ENCODE data around the gene OLFM4. TPM values are rescaled to one million over a fixed set of nuclear protein-coding genes. Genes with fewer than 3 reads are reported as not detected.

Gene OLFM4
- total RNA-seq, 1 donor from 2014 or later: not detected

DNA sequence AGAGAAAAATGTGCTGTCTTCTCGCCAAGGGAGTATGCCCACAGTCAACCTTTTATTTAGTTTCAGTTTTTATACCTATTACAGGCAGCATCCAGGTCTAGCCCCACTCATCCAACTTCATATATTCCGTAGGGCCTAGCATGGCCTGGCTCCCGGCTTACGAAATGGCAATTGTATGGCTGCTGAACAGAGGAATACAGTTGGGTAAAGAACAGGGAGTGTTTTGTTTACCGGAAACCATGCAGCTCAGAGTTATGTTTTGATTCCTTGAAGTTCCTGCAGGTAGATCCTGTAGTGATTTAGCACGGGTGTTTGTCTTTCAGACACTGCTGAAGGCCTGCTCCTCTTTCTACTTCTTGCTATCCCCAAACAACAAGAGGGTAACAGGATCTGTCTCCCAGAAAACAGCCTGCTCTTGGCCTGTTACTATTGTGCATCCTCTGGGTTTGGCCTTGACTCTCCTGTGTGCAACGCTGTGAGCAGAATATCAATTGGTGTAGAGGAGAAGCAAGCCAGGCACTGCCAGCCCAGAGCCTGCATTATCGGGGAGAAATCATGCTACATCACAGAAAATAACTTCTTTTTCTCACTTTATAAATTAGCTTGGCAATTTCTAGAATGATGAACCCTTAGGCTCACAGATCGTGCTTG is 32.4 kb downstream of the OLFM4 start:
- DNase-seq (no peak), ATAC-seq (no peak)

DNA sequence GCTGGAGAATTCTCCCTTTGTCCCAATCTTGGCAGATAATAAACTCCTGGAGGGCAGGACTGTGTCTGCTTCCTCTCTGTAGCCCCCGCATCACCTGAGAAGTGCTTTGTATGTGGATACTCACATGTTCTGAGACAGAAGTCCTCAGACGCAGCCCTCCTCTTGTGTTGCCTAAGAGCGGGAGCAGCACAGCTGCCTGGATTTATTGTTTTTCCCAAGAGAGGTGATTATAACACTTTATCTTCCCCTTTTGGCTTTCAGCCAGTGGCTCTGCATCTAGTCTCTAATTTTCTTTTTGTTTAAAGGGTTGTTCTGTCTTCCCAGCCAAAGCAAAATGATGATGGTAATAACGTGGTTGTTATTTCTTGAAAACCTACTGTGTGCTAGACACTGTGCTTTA is 36.1 kb downstream of the OLFM4 start:
- no peak for DNase-seq
- Histone ChIP-seq H3K36me3 (no peaks in the 10 kb centered on the region), H3K4me3 (no peak overlapping the region), H3K9me3 (no peaks in the 10 kb centered on the region), H3K27ac (no peak overlapping the region), H3K27me3 (no peaks in the 10 kb centered on the region), H3K4me1 (no peaks in the 10 kb centered on the region)
- TF ChIP-seq, protein P1, sequence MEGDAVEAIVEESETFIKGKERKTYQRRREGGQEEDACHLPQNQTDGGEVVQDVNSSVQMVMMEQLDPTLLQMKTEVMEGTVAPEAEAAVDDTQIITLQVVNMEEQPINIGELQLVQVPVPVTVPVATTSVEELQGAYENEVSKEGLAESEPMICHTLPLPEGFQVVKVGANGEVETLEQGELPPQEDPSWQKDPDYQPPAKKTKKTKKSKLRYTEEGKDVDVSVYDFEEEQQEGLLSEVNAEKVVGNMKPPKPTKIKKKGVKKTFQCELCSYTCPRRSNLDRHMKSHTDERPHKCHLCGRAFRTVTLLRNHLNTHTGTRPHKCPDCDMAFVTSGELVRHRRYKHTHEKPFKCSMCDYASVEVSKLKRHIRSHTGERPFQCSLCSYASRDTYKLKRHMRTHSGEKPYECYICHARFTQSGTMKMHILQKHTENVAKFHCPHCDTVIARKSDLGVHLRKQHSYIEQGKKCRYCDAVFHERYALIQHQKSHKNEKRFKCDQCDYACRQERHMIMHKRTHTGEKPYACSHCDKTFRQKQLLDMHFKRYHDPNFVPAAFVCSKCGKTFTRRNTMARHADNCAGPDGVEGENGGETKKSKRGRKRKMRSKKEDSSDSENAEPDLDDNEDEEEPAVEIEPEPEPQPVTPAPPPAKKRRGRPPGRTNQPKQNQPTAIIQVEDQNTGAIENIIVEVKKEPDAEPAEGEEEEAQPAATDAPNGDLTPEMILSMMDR (IDR thresholded peaks at IDR 0.05): no peak
- no peak for ATAC-seq
- intact Hi-C loops (cut with DNase I): no loop called here

More for the DNA sequence above, 32.4 kb downstream of the OLFM4 start:
- intact Hi-C loops (cut with DNase I): no loop called here
- TF ChIP-seq, protein P1 (IDR thresholded peaks at IDR 0.05): no peak
- Histone ChIP-seq H3K4me3 (no peak overlapping the region), H3K9me3 (no peaks in the 10 kb centered on the region), H3K27me3 (no peaks in the 10 kb centered on the region), H3K36me3 (no peaks in the 10 kb centered on the region), H3K27ac (no peak overlapping the region), H3K4me1 (no peaks in the 10 kb centered on the region)

DNA sequence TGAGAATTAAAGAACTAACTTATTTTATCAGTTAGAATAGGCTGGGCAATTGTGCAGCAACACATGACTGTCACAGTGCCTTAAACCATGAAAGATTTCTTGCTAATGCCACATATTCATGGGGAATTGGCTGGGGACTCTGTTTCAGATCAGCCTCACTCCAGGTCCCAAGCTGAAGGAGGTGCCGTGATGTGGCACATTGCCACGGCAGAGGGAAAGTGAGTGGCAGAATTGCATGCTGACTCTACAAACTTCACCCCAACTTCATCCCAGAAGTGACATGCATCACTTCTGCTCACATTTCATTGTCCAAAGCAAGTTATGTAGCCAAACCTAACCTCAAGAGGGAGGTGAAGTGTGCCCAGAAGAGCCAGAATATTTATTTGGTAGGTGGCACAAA is 37.8 kb downstream of the OLFM4 start:
- Histone ChIP-seq H3K36me3 (no peaks in the 10 kb centered on the region), H3K4me3 (no peak overlapping the region), H3K9me3 (no peaks in the 10 kb centered on the region), H3K4me1 (no peaks in the 10 kb centered on the region), H3K27me3 (no peaks in the 10 kb centered on the region), H3K27ac (no peak overlapping the region)
- no peak for DNase-seq
- intact Hi-C loops (cut with DNase I): no loop called here
- no peak for ATAC-seq
- TF ChIP-seq, protein P1 (IDR thresholded peaks at IDR 0.05): no peak

DNA sequence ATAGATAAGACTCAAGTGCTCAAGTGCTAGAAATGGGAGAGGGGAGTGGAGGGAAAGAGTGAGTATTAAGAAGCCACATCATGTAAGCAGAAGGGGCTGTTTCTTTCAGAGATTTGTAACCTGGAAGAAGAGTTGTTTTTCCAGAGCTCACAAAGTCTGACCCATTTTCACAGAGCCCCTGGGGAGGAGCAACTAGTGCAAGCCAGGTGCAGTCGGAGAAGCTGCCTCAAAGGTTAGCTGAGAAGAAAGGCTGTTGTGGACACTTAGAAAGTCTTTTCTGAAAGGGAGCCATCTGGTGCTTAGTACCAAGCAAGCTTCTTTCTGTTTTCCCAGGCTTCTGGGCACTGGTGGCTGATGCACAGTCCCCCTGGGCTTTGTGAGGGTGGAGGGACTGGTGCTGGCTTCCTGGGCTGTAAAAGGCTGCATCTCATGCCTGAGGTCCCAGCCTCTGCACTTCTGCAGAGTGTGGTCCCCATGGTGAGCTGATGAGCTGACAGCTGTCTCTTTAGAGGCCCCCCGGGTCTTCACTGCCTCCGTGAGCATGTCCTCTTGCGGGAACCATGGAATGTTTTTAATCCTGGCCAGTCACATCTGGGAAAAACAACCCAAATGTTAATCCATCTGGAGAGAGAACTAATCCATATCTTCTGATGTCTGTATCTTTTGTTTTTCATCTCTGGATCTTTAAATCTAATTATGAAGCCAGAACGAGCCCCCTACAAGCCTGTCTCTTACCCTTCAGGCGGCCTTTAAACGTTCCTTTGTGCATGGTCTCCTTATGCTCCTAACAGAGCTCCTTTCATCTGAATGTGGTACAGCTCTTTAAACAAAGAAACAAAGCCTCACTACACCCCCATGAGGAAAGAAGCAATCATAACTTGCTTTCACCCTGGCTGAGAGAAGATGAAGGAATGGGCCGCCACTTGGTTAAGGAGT is 40.2 kb downstream of the OLFM4 start:
- Histone ChIP-seq H3K4me3 (no peak overlapping the region), H3K27me3 (no peaks in the 10 kb centered on the region), H3K36me3 (no peaks in the 10 kb centered on the region), H3K27ac (no peak overlapping the region), H3K4me1 (no peaks in the 10 kb centered on the region), H3K9me3 (no peaks in the 10 kb centered on the region)
- TF ChIP-seq, protein P1 (IDR thresholded peaks at IDR 0.05): no peak
- no peak for ATAC-seq
- intact Hi-C loops (cut with DNase I): no loop called here
- DNase-seq: no peak

DNA sequence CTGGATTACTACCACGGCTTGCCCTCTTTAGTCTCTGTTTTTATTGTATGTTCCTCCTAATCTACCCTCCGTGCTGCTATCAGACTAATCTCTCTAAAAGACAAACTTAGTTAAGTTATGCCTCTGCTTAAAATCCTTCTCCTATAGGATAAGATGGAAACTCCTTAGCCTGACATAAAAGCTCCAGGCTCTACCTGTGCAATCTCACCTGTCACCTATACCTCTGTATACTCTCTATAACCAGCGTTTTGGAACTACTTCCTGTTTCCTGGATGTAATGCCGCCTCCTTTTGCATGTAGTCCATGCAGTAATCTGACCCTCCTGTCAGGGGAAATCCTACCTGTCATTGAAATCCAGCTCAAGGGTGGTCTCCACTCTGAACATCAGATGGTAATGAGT is 41.2 kb downstream of the OLFM4 start:
- no peaks in the 10 kb centered on the region for H3K9me3 ChIP-seq
- H3K27me3 ChIP-seq: no peaks in the 10 kb centered on the region
- DNase-seq (no peak), ATAC-seq (no peak)
- H3K4me1 ChIP-seq: no peaks in the 10 kb centered on the region
- no peaks in the 10 kb centered on the region for H3K36me3 ChIP-seq
- H3K27ac ChIP-seq: no peak overlapping the region
- H3K4me3 ChIP-seq: no peak overlapping the region
- TF ChIP-seq, protein P1 (IDR thresholded peaks at IDR 0.05): no peak
- intact Hi-C loops (cut with DNase I): no loop called here
